ENCODE data around the gene NVL. TPM values are rescaled to one million over a fixed set of nuclear protein-coding genes. Genes with fewer than 3 reads are reported as not detected.
A peak's percentile ranks its signal among the peaks of the same experiment; 100 is the strongest.

The NVL gene
- total and polyA plus RNA-seq, 10 of the 15 experiments (the other 5 are each of a cell fraction or from before 2014, with no cell fraction given), result 20.3 to 49.6 (median 35.2) TPM

- TF ChIP-seq MEF2A (IDR thresholded peaks at IDR 0.05; ENCODE audit: insufficient read depth, low read depth, low read length), result 0 out of 2 replicates have a peak, but pooled peaks have one; percentile 28
- TF ChIP-seq, protein P1, sequence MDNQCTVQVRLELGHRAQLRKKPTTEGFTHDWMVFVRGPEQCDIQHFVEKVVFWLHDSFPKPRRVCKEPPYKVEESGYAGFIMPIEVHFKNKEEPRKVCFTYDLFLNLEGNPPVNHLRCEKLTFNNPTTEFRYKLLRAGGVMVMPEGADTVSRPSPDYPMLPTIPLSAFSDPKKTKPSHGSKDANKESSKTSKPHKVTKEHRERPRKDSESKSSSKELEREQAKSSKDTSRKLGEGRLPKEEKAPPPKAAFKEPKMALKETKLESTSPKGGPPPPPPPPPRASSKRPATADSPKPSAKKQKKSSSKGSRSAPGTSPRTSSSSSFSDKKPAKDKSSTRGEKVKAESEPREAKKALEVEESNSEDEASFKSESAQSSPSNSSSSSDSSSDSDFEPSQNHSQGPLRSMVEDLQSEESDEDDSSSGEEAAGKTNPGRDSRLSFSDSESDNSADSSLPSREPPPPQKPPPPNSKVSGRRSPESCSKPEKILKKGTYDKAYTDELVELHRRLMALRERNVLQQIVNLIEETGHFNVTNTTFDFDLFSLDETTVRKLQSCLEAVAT (IDR thresholded peaks at IDR 0.05), result 0 out of 2 replicates have a peak, but pooled peaks have one; percentile 58
- peak; percentile 91 to 92 for TF ChIP-seq IKZF2 (IDR thresholded peaks at IDR 0.05)
- TF ChIP-seq POU2F2 (IDR thresholded peaks at IDR 0.05; ENCODE audit: borderline replicate concordance, low read depth, low read length), result peak; percentile 44; the same call in 1 of the 3 replicates
- peak; percentile 81; the same call in 1 of the 2 replicates for TF ChIP-seq NFIC (IDR thresholded peaks at IDR 0.05; ENCODE audit: low read depth, low read length)
- peak; percentile 58; the same call in 1 of the 2 replicates for TF ChIP-seq BCL11A (IDR thresholded peaks at IDR 0.05; ENCODE audit: low read depth, low read length)
- TF ChIP-seq, protein P2, sequence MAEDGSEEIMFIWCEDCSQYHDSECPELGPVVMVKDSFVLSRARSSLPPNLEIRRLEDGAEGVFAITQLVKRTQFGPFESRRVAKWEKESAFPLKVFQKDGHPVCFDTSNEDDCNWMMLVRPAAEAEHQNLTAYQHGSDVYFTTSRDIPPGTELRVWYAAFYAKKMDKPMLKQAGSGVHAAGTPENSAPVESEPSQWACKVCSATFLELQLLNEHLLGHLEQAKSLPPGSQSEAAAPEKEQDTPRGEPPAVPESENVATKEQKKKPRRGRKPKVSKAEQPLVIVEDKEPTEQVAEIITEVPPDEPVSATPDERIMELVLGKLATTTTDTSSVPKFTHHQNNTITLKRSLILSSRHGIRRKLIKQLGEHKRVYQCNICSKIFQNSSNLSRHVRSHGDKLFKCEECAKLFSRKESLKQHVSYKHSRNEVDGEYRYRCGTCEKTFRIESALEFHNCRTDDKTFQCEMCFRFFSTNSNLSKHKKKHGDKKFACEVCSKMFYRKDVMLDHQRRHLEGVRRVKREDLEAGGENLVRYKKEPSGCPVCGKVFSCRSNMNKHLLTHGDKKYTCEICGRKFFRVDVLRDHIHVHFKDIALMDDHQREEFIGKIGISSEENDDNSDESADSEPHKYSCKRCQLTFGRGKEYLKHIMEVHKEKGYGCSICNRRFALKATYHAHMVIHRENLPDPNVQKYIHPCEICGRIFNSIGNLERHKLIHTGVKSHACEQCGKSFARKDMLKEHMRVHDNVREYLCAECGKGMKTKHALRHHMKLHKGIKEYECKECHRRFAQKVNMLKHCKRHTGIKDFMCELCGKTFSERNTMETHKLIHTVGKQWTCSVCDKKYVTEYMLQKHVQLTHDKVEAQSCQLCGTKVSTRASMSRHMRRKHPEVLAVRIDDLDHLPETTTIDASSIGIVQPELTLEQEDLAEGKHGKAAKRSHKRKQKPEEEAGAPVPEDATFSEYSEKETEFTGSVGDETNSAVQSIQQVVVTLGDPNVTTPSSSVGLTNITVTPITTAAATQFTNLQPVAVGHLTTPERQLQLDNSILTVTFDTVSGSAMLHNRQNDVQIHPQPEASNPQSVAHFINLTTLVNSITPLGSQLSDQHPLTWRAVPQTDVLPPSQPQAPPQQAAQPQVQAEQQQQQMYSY (CRISPR knock-in tag; IDR thresholded peaks at IDR 0.05), result no peak
- 0 out of 2 replicates have a peak, but pooled peaks have one; percentile 9 for TF ChIP-seq YY1 (IDR thresholded peaks at IDR 0.05; ENCODE audit: low read depth, low read length)
- TF ChIP-seq MEF2B (IDR thresholded peaks at IDR 0.05; ENCODE audit: partially characterized antibody, poor library complexity, severe bottlenecking), result no peak
- TF ChIP-seq NFYA (IDR thresholded peaks at IDR 0.05; ENCODE audit: borderline replicate concordance, low read depth, low read length), result no peak
- peak; percentile 57 to 67; a peak in 3 of 4 replicates for TF ChIP-seq BHLHE40 (IDR thresholded peaks at IDR 0.05; ENCODE audit: borderline replicate concordance in 1 of 2, low read depth in 2 of 2, low read length in 1 of 2)
- TF ChIP-seq RUNX3 (IDR thresholded peaks at IDR 0.05; ENCODE audit: low read length), result peak; percentile 94
- TF ChIP-seq, protein P3, sequence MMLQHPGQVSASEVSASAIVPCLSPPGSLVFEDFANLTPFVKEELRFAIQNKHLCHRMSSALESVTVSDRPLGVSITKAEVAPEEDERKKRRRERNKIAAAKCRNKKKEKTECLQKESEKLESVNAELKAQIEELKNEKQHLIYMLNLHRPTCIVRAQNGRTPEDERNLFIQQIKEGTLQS (IDR thresholded peaks at IDR 0.05; ENCODE audit: borderline replicate concordance, extremely low read depth, low read depth, low read length), result no peak
- peak; percentile 30; the same call in 1 of the 2 replicates for TF ChIP-seq BACH1 (IDR thresholded peaks at IDR 0.05; ENCODE audit: borderline replicate concordance)
- peak in 1 of 2 experiments; percentile 79; a peak in 2 of 4 replicates for TF ChIP-seq EP300 (IDR thresholded peaks at IDR 0.05; ENCODE audit: borderline replicate concordance in 1 of 2, control insufficient read depth in 1 of 2, low read depth in 2 of 2, low read length in 2 of 2)
- peak; percentile 93 for TF ChIP-seq PAX5 (IDR thresholded peaks at IDR 0.05; ENCODE audit: borderline replicate concordance, low read depth, low read length)
- TF ChIP-seq CHD1 (IDR thresholded peaks at IDR 0.05; ENCODE audit: low read depth, low read length), result no peak
- peak; percentile 57; the same call in 1 of the 2 replicates for TF ChIP-seq MTA2 (IDR thresholded peaks at IDR 0.05; ENCODE audit: low read depth)
- TF ChIP-seq FOXM1 (IDR thresholded peaks at IDR 0.05; ENCODE audit: low read depth, low read length), result peak; percentile 49; the same call in 1 of the 2 replicates
- TF ChIP-seq EED (IDR thresholded peaks at IDR 0.05; ENCODE audit: low read depth), result peak; percentile 95
- peak; percentile 35; the same call in 1 of the 2 replicates for TF ChIP-seq TBL1XR1 (IDR thresholded peaks at IDR 0.05; ENCODE audit: low read depth, low read length)
- TF ChIP-seq ETV6 (conservative IDR thresholded peaks at IDR 0.05 in 1 of 2, IDR thresholded peaks at IDR 0.05 in 1 of 2; ENCODE audit: borderline replicate concordance in 1 of 2, low read depth in 1 of 2), result 0 out of 4 replicates have a peak, but pooled peaks of 1 of the 2 experiments have one; percentile 12
- no peak for TF ChIP-seq SMARCA5 (IDR thresholded peaks at IDR 0.05)
Observed at GRCh38 chr1:224203243-224204016, 126.5 kb downstream of the NVL start (continued).
